HCT116 (cell line): ENCODE results near the gene ACTRT1. TPM values are rescaled to one million over a fixed set of nuclear protein-coding genes. Genes with fewer than 3 reads are reported as not detected.

Source experiments
- ATAC-seq: fragments of 200-7000 bp; cut with Tn5 transposase; 2 replicates; pipeline ENCODE4 v1.9.1; 2020; ENCODE audit warnings: mild to moderate bottlenecking, moderate library complexity
- BruUV-seq: library from RNA; stranded (reverse); fragments of 400-500 nt; replicated peaks from 2 replicates; lab custom pipeline; 2021; lab: Mats Ljungman, UMichigan
- CTCF ChIA-PET: fragments of 300-600 bp; sonication (Branson Sonifier 250); formaldehyde crosslinking; loops from one replicate; lab custom pipeline; 2021; ENCODE audit warnings: antibody characterized with exemption; lab: Charles Lee
- POLR2A ChIA-PET: fragments of 300-600, 350-600 bp; sonication (Branson Sonifier 250); formaldehyde crosslinking; loops from one replicate; lab custom pipeline; 2021; ENCODE audit warnings: antibody characterized with exemption; lab: Charles Lee
- RAD21 ChIA-PET, 2 experiments: fragments of 300-600 bp; sonication (Branson Sonifier 250); formaldehyde crosslinking; loops; one replicate each; lab custom pipeline; 2023; ENCODE audit warnings: low total read pairs in 2 of 2; ENCODE audit not compliant: uncharacterized antibody in 2 of 2, unreplicated experiment in 2 of 2, low non-redundant PET in 1 of 2; lab: Charles Lee
- DNase-seq: peaks from one replicate; pipeline ENCODE4 v3.0.0-alpha.2; 2010; ENCODE audit warnings: low read depth, low spot score
- H2AFZ ChIP-seq: fragments of 200-600 bp; shearing (Covaris generic), sonication (generic); 2 replicates; pipeline ENCODE4 v1.6.1; 2017; ENCODE audit warnings: low read depth, mixed run types, mixed read lengths, antibody characterized with exemption, low read length; ENCODE audit not compliant: poor library complexity, severe bottlenecking
- H3K27ac ChIP-seq: 2 replicates; pipeline ENCODE4 v1.5.1; 2012; ENCODE audit warnings: low read depth, low read length
- H3K27me3 ChIP-seq: fragments of 200-600 bp; sonication (generic); 2 replicates; pipeline ENCODE4 v1.6.1; 2016; ENCODE audit warnings: mixed run types, low read length, mixed read lengths; ENCODE audit not compliant: insufficient read depth
- H3K36me3 ChIP-seq, 2 experiments: fragments of 200-500 bp in 1 of 2; fragments of 200-600 bp in 1 of 2; sonication (Bioruptor generic) in 1 of 2; sonication (generic) in 1 of 2; 2 replicates each; pipeline versions ENCODE4 v1.5.1 to v1.6.1; 2014 to 2016; ENCODE audit warnings: low read length in 2 of 2, inconsistent platforms in 1 of 2, mixed read lengths in 1 of 2, mixed run types in 1 of 2; ENCODE audit not compliant: insufficient read depth in 2 of 2, control insufficient read depth in 1 of 2
- H3K4me1 ChIP-seq, 2 experiments: fragments of 200-600 bp in 1 of 2; sonication (generic) in 1 of 2; 2 replicates each; pipeline versions ENCODE4 v1.5.1 to v1.6.1; 2012 to 2017; ENCODE audit warnings: low read length in 2 of 2, inconsistent platforms in 1 of 2, mild to moderate bottlenecking in 1 of 2, mixed read lengths in 1 of 2, mixed run types in 1 of 2, moderate library complexity in 1 of 2; ENCODE audit not compliant: insufficient read depth in 2 of 2, control insufficient read depth in 1 of 2
- H3K4me2 ChIP-seq: fragments of 200-600 bp; sonication (generic); 2 replicates; pipeline ENCODE4 v1.6.1; 2017; ENCODE audit warnings: mixed run types, low read length, mixed read lengths
- H3K4me3 ChIP-seq, 2 experiments: fragments of 200-600 bp in 1 of 2; sonication (generic) in 1 of 2; replicated peaks in 1 of 2; 2 replicates each; pipeline ENCODE4 v1.5.1; 2011 to 2016; ENCODE audit warnings: low read length in 2 of 2, control low read depth in 1 of 2, low read depth in 1 of 2, mild to moderate bottlenecking in 1 of 2, mixed read lengths in 1 of 2, mixed run types in 1 of 2
- H3K79me2 ChIP-seq: fragments of 200-600 bp; sonication (generic); 2 replicates; pipeline ENCODE4 v1.6.1; 2017; ENCODE audit warnings: mild to moderate bottlenecking, mixed run types, low read length, moderate library complexity, mixed read lengths; ENCODE audit not compliant: insufficient read depth
- H3K9ac ChIP-seq: fragments of 200-600 bp; sonication (generic); 2 replicates; pipeline ENCODE4 v1.6.1; 2016; ENCODE audit warnings: low read length, mixed read lengths
- H3K9me2 ChIP-seq: fragments of 200-600 bp; sonication (generic), shearing (Covaris generic); 2 replicates; pipeline ENCODE4 v1.6.1; 2017; ENCODE audit warnings: mixed run types, mild to moderate bottlenecking, moderate library complexity; ENCODE audit not compliant: insufficient read depth
- H3K9me3 ChIP-seq, 2 experiments: fragments of 200-500 bp in 1 of 2; fragments of 200-600 bp in 1 of 2; sonication (Bioruptor generic) in 1 of 2; sonication (generic) in 1 of 2; 2 replicates each; pipeline ENCODE4 v1.6.1; 2014 to 2017; ENCODE audit warnings: low read length in 2 of 2, mixed read lengths in 2 of 2, inconsistent platforms in 1 of 2, low read depth in 1 of 2, mild to moderate bottlenecking in 1 of 2, mixed run types in 1 of 2, moderate library complexity in 1 of 2; ENCODE audit not compliant: control insufficient read depth in 1 of 2, insufficient read depth in 1 of 2
- H4K20me1 ChIP-seq: fragments of 200-600 bp; sonication (generic), shearing (Covaris generic); 2 replicates; pipeline ENCODE4 v1.6.1; 2017; ENCODE audit warnings: mixed run types, mild to moderate bottlenecking, moderate library complexity; ENCODE audit not compliant: insufficient read depth
- CBX3 ChIP-seq: IDR thresholded peaks from 2 replicates; pipeline ENCODE4 v1.6.1; 2012; ENCODE audit warnings: low read depth
- EGR1 ChIP-seq: IDR thresholded peaks from 2 replicates; pipeline ENCODE4 v1.6.1; 2012; ENCODE audit warnings: low read depth
- ELF1 ChIP-seq: IDR thresholded peaks from 2 replicates; pipeline ENCODE4 v1.6.1; 2012; ENCODE audit warnings: low read depth, borderline replicate concordance
- EZH2 ChIP-seq: fragments of 200-600 bp; sonication (generic); IDR thresholded peaks from 2 replicates; pipeline ENCODE4 v1.6.1; 2017; ENCODE audit warnings: antibody characterized with exemption, mixed run types
- FOSL1 ChIP-seq: IDR thresholded peaks from 2 replicates; pipeline ENCODE4 v1.6.1; 2012; ENCODE audit warnings: low read depth
- POLR2A ChIP-seq: IDR thresholded peaks from 2 replicates; pipeline ENCODE4 v1.7.0; 2011; ENCODE audit warnings: borderline replicate concordance; ENCODE audit not compliant: insufficient read depth, insufficient read length; ENCODE audit errors: extremely low read depth
- POLR2AphosphoS5 ChIP-seq: IDR thresholded peaks from 2 replicates; pipeline ENCODE4 v1.6.1; 2011; ENCODE audit warnings: mild to moderate bottlenecking, low read depth, low read length, moderate library complexity
- RAD21 ChIP-seq: IDR thresholded peaks from 2 replicates; pipeline ENCODE4 v1.6.1; 2012; ENCODE audit warnings: low read depth, mild to moderate bottlenecking
- SIN3A ChIP-seq: IDR thresholded peaks from 2 replicates; pipeline ENCODE4 v1.6.1; 2012; ENCODE audit warnings: low read depth
- SRF ChIP-seq: IDR thresholded peaks from 2 replicates; pipeline ENCODE4 v1.6.1; 2012; ENCODE audit warnings: low read depth
- TCF7L2 ChIP-seq: IDR thresholded peaks from 2 replicates; pipeline ENCODE4 v1.7.0; 2011; ENCODE audit warnings: borderline replicate concordance, inconsistent platforms; ENCODE audit not compliant: insufficient read depth, insufficient read length; ENCODE audit errors: extremely low read depth
- YY1 ChIP-seq: IDR thresholded peaks from 2 replicates; pipeline ENCODE4 v1.6.1; 2011; ENCODE audit warnings: low read length, low read depth, moderate library complexity, mild to moderate bottlenecking; ENCODE audit not compliant: insufficient replicate concordance; ENCODE audit errors: extremely low read depth
- intact Hi-C: fragments of 100-400 bp; cut with micrococcal nuclease; formaldehyde crosslinking; loops from 2 replicates; pipeline ENCODE4 v1.10.0; 2022
- total RNA-seq: library from RNA; stranded (reverse); gene quantifications from one replicate; pipeline ENCODE4 v1.2.1, GENCODE V29; 2021; ENCODE audit not compliant: unreplicated experiment
- TF ChIP-seq, protein P1 (sequence below): IDR thresholded peaks from 2 replicates; pipeline ENCODE4 v1.6.1; 2011; ENCODE audit warnings: mild to moderate bottlenecking, low read length, moderate library complexity; ENCODE audit not compliant: insufficient replicate concordance; ENCODE audit errors: extremely low read depth
- TF ChIP-seq, protein P2 (sequence below): IDR thresholded peaks from 2 replicates; pipeline ENCODE4 v1.6.1; 2012
- TF ChIP-seq, protein P3 (sequence below): IDR thresholded peaks from 2 replicates; pipeline ENCODE4 v1.6.1; 2012; ENCODE audit warnings: low read depth

The ACTRT1 gene
- total RNA-seq, 1 experiment from 2014 or later: not detected

DNA sequence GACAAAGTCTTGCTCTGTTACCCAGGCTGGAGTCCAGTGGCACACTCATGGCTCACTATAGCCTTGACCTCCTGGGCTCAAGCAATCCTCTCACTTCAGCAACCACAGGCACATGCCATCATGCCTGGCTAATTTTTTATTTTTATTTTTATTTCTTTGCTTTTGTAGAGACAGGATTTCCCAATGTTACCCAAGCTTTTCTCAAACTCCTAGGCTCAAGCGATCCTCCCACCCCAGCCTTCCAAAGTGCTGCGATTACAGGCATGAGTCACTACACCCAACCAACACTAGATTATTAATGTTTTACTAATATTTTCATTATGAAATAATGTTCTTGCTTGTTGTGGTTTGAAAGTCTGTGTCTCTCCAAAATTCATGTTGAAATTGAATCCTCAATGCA is 5.2 kb upstream of the ACTRT1 start:
- ChIA-PET CTCF (no interaction called here), RAD21 (no interaction called here), POLR2A (no interaction called here)
- TF ChIP-seq YY1 (no peak), ELF1 (no peak), POLR2AphosphoS5 (no peak), SIN3A (no peak), TCF7L2 (no peak), EGR1 (no peak), CBX3 (no peak), FOSL1 (no peak), EZH2 (no peak), POLR2A (no peak), SRF (no peak), RAD21 (no peak)
- TF ChIP-seq, protein P1, sequence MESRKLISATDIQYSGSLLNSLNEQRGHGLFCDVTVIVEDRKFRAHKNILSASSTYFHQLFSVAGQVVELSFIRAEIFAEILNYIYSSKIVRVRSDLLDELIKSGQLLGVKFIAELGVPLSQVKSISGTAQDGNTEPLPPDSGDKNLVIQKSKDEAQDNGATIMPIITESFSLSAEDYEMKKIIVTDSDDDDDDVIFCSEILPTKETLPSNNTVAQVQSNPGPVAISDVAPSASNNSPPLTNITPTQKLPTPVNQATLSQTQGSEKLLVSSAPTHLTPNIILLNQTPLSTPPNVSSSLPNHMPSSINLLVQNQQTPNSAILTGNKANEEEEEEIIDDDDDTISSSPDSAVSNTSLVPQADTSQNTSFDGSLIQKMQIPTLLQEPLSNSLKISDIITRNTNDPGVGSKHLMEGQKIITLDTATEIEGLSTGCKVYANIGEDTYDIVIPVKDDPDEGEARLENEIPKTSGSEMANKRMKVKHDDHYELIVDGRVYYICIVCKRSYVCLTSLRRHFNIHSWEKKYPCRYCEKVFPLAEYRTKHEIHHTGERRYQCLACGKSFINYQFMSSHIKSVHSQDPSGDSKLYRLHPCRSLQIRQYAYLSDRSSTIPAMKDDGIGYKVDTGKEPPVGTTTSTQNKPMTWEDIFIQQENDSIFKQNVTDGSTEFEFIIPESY: no peak
- TF ChIP-seq, protein P2, sequence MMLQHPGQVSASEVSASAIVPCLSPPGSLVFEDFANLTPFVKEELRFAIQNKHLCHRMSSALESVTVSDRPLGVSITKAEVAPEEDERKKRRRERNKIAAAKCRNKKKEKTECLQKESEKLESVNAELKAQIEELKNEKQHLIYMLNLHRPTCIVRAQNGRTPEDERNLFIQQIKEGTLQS: no peak
- TF ChIP-seq, protein P3, sequence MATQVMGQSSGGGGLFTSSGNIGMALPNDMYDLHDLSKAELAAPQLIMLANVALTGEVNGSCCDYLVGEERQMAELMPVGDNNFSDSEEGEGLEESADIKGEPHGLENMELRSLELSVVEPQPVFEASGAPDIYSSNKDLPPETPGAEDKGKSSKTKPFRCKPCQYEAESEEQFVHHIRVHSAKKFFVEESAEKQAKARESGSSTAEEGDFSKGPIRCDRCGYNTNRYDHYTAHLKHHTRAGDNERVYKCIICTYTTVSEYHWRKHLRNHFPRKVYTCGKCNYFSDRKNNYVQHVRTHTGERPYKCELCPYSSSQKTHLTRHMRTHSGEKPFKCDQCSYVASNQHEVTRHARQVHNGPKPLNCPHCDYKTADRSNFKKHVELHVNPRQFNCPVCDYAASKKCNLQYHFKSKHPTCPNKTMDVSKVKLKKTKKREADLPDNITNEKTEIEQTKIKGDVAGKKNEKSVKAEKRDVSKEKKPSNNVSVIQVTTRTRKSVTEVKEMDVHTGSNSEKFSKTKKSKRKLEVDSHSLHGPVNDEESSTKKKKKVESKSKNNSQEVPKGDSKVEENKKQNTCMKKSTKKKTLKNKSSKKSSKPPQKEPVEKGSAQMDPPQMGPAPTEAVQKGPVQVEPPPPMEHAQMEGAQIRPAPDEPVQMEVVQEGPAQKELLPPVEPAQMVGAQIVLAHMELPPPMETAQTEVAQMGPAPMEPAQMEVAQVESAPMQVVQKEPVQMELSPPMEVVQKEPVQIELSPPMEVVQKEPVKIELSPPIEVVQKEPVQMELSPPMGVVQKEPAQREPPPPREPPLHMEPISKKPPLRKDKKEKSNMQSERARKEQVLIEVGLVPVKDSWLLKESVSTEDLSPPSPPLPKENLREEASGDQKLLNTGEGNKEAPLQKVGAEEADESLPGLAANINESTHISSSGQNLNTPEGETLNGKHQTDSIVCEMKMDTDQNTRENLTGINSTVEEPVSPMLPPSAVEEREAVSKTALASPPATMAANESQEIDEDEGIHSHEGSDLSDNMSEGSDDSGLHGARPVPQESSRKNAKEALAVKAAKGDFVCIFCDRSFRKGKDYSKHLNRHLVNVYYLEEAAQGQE: no peak
- Histone ChIP-seq H3K4me1 (no peaks in the 10 kb centered on the region), H3K4me2 (no peak overlapping the region), H3K27me3 (no peaks in the 10 kb centered on the region), H3K4me3 (no peak overlapping the region), H3K36me3 (no peaks in the 10 kb centered on the region), H2AFZ (no peak overlapping the region), H3K27ac (no peak overlapping the region), H3K79me2 (no peaks in the 10 kb centered on the region), H4K20me1 (no peaks in the 10 kb centered on the region), H3K9ac (no peak overlapping the region), H3K9me2 (no peaks in the 10 kb centered on the region), H3K9me3 (no peaks in the 10 kb centered on the region)
- no TSS peak for BruUV-seq
- ATAC-seq (no peak), DNase-seq (no peak)
- intact Hi-C loops: no loop called here
